Measurements from ENCODE around the gene TUBB1. TPM values are rescaled to one million over a fixed set of nuclear protein-coding genes. Genes with fewer than 3 reads are reported as not detected.

The TUBB1 gene
- total and polyA plus RNA-seq, 2 of the 13 experiments (the other 11 are each of a cell fraction or from before 2014, with no cell fraction given), result 0.11 to 57.6 TPM

- no peak for TF ChIP-seq JUND (CRISPR knock-in tag; IDR thresholded peaks at IDR 0.05)
- no peak; the same call in 1 of the 2 replicates for TF ChIP-seq SP140L (CRISPR knock-in tag; IDR thresholded peaks at IDR 0.05; ENCODE audit: borderline replicate concordance)
- TF ChIP-seq ZNF296 (CRISPR knock-in tag; conservative IDR thresholded peaks at IDR 0.05), result peak; percentile 67; the same call in 1 of the 2 replicates
- no peak for TF ChIP-seq RAD51 (IDR thresholded peaks at IDR 0.05; ENCODE audit: borderline replicate concordance)
- TF ChIP-seq, protein P1, sequence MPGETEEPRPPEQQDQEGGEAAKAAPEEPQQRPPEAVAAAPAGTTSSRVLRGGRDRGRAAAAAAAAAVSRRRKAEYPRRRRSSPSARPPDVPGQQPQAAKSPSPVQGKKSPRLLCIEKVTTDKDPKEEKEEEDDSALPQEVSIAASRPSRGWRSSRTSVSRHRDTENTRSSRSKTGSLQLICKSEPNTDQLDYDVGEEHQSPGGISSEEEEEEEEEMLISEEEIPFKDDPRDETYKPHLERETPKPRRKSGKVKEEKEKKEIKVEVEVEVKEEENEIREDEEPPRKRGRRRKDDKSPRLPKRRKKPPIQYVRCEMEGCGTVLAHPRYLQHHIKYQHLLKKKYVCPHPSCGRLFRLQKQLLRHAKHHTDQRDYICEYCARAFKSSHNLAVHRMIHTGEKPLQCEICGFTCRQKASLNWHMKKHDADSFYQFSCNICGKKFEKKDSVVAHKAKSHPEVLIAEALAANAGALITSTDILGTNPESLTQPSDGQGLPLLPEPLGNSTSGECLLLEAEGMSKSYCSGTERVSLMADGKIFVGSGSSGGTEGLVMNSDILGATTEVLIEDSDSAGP (CRISPR knock-in tag; IDR thresholded peaks at IDR 0.05; ENCODE audit: borderline replicate concordance), result peak; percentile 84
- TF ChIP-seq ZNF747 (CRISPR knock-in tag; IDR thresholded peaks at IDR 0.05; ENCODE audit: borderline replicate concordance), result peak; percentile 68; the same call in 1 of the 2 replicates
- no peak for TF ChIP-seq WIZ (CRISPR knock-in tag; IDR thresholded peaks at IDR 0.05)
- TF ChIP-seq, protein P2, sequence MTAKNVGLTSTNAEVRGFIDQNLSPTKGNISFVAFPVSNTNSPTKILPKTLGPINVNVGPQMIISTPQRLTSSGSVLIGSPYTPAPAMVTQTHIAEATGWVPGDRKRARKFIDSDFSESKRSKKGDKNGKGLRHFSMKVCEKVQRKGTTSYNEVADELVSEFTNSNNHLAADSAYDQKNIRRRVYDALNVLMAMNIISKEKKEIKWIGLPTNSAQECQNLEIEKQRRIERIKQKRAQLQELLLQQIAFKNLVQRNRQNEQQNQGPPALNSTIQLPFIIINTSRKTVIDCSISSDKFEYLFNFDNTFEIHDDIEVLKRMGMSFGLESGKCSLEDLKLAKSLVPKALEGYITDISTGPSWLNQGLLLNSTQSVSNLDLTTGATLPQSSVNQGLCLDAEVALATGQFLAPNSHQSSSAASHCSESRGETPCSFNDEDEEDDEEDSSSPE (CRISPR knock-in tag; IDR thresholded peaks at IDR 0.05), result peak; percentile 94
- peak; percentile 81 for TF ChIP-seq ZNF7 (CRISPR knock-in tag; IDR thresholded peaks at IDR 0.05)
- TF ChIP-seq MTERF4 (CRISPR knock-in tag; IDR thresholded peaks at IDR 0.05), result peak; percentile 39; the same call in 1 of the 2 replicates
- peak; percentile 90; the same call in 1 of the 2 replicates for TF ChIP-seq ZNF891 (CRISPR knock-in tag; IDR thresholded peaks at IDR 0.05)
- TF ChIP-seq SAP130 (CRISPR knock-in tag; IDR thresholded peaks at IDR 0.05; ENCODE audit: low read depth), result peak; percentile 85
- no peak for TF ChIP-seq ZNF674 (CRISPR knock-in tag; IDR thresholded peaks at IDR 0.05; ENCODE audit: low read depth)
- peak; percentile 30 for TF ChIP-seq RBM39 (IDR thresholded peaks at IDR 0.05; ENCODE audit: low read depth, low read length, poor library complexity, severe bottlenecking)
- TF ChIP-seq KLF11 (CRISPR knock-in tag; IDR thresholded peaks at IDR 0.05), result peak; percentile 46; the same call in 1 of the 2 replicates
- TF ChIP-seq FLYWCH1 (CRISPR knock-in tag; IDR thresholded peaks at IDR 0.05), result no peak
- no peak for TF ChIP-seq RFX5 (IDR thresholded peaks at IDR 0.05; ENCODE audit: low read depth, low read length)
- no peak; the same call in 1 of the 2 replicates for TF ChIP-seq ZNF264 (CRISPR knock-in tag; IDR thresholded peaks at IDR 0.05)
- TF ChIP-seq RXRB (CRISPR knock-in tag; IDR thresholded peaks at IDR 0.05; ENCODE audit: borderline replicate concordance), result peak; percentile 84; the same call in 1 of the 2 replicates
- TF ChIP-seq ZNF780A (CRISPR knock-in tag; IDR thresholded peaks at IDR 0.05), result no peak
- TF ChIP-seq NAIF1 (CRISPR knock-in tag; IDR thresholded peaks at IDR 0.05; ENCODE audit: borderline replicate concordance), result peak; percentile 58; the same call in 1 of the 2 replicates
- no peak for TF ChIP-seq ZNF468 (CRISPR knock-in tag; IDR thresholded peaks at IDR 0.05)
- TF ChIP-seq ZNF460 (CRISPR knock-in tag; IDR thresholded peaks at IDR 0.05; ENCODE audit: borderline replicate concordance), result no peak
- no peak for TF ChIP-seq NFE2L2 (IDR thresholded peaks at IDR 0.05; ENCODE audit: low read length)
- TF ChIP-seq ZNF761 (CRISPR knock-in tag; conservative IDR thresholded peaks at IDR 0.05), result peak; percentile 60; the same call in 1 of the 2 replicates
- TF ChIP-seq IKZF4 (CRISPR knock-in tag; IDR thresholded peaks at IDR 0.05; ENCODE audit: borderline replicate concordance, low read depth, not compliant biosample characterization), result peak; percentile 24
Measured at GRCh38 chr20:59015812-59016711, 3.2 kb upstream of the TUBB1 start (continued).
